Stimulated activated CD8-positive, alpha-beta memory T cell treated with anti-CD3 and anti-CD28 coated beads, Interleukin-12 subunit alpha, Interleukin-12 subunit beta, amount 100 ng/mL, for 24 hours (primary cell): ENCODE results near the gene WNT7B.
A peak's percentile ranks its signal among the peaks of the same experiment; 100 is the strongest.

Source experiments
- DNase-seq: peaks from one replicate; pipeline ENCODE4 v3.0.0-alpha.2; 2020; ENCODE audit errors: extremely low read depth

WNT7B gene

DNA sequence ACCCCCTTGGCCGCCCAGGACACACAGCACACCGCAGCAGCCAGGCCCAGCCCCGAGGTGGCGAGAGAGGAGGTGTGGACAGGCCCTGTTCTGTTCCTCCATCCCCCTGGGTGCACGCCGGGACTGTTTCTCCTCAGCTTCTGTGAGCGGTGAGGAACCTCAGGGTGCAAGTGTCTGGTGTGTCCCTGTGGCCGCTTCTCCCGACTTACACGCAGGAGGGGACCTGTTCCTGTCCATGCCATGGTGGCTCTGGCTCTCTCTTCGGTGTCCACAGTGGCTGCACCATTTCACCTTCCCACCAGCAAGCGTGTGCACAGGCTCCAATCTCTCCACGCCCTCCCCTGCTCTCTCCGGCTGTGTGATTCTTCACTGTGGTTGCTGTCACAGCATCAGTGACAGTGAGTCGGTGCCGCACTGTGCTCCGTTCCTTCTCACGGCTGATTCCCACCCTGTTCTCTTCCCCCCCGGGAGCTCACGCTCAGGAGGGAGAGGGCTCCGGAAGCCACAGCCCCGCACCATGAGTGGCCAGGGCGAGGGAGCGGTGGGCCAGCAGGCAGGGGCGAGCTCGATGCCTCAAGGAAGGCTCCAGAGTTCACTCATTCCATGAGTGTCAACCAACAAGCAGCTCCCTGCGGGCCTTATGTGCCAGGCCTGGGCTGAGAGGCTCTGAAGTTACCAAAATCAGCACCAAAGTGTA lies 18.6 kb upstream of the WNT7B start:
- DNase-seq, result no peak

GRCh38 chr22:45994491-45995404 lies 17.8 kb upstream of the WNT7B start:
- peak; percentile 41 for DNase-seq

GRCh38 chr22:45993841-45994240 lies 16.9 kb upstream of the WNT7B start:
- no peak for DNase-seq

- DNase-seq, result no peak
These were observed 16.3 kb upstream of the WNT7B start for GRCh38 chr22:45993143-45993692.

GRCh38 chr22:45992737-45993136 lies 15.8 kb upstream of the WNT7B start:
- no peak for DNase-seq

DNA sequence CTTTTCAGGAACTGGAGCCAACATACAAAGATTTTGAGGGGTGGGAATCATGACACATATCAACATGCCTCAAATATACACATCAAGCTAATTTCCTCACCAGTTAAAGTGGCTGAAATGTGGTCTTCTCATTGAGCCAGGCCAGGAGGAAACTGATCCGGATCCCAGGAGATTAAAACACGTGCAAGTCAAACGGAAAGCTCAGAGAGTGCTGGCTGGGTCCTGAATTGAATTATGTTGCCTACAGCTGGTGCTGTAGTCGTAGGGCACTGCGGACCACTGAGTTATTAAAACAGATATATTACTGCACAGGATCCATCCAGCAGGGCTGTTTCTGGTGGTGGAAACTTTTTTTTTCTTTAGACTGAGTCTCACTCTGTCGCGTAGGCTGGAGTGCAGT lies 14.1 kb upstream of the WNT7B start:
- no peak for DNase-seq

GRCh38 chr22:45987136-45987861 lies 10.3 kb upstream of the WNT7B start:
- DNase-seq, result no peak

GRCh38 chr22:45984316-45984916 lies 7.5 kb upstream of the WNT7B start:
- no peak for DNase-seq

GRCh38 chr22:45983797-45984196 lies 6.8 kb upstream of the WNT7B start:
- DNase-seq, result no peak

- DNase-seq, result no peak
These were observed 3.8 kb upstream of the WNT7B start for GRCh38 chr22:45980761-45981160.

- no peak for DNase-seq
These were observed 3.3 kb upstream of the WNT7B start for GRCh38 chr22:45980268-45980570.

- no peak for DNase-seq
These were observed 1.3 kb upstream of the WNT7B start for GRCh38 chr22:45978275-45978713.

DNA sequence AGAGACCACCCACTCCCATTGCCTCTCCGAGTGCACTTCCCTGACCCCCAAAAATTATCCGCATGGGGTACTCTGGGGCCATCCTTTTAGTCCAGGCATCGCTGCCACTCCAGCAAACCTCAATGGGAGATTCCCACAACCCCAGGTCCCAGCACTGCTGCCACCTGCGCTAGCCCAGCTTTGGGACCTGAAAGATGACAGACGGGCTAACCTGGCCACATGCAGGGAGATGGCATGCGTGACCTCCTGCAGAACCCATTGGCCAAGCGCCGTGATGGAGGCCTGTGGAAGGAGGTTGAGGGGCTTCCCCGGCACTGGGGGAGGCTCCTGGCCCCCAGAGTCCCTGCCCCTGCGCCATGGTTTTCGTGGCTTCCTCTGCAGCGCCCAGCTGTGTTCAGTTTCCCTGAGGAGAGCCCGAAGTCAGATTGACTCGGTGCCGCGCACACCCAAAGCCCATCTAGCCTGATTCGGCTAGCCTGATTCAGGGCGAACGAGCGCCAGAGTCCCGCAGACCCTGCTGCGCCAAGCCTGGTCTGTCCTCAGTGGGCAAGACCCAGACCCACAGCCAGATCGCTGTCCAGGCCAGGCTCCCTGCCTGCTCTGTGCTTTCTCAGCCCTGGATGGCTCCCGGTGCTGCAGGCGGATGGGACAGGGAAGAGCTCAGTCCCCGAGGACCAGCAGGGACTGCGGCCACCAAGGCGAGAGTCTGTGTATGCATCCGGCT lies 751 bp upstream of the WNT7B start:
- DNase-seq, result no peak

DNA sequence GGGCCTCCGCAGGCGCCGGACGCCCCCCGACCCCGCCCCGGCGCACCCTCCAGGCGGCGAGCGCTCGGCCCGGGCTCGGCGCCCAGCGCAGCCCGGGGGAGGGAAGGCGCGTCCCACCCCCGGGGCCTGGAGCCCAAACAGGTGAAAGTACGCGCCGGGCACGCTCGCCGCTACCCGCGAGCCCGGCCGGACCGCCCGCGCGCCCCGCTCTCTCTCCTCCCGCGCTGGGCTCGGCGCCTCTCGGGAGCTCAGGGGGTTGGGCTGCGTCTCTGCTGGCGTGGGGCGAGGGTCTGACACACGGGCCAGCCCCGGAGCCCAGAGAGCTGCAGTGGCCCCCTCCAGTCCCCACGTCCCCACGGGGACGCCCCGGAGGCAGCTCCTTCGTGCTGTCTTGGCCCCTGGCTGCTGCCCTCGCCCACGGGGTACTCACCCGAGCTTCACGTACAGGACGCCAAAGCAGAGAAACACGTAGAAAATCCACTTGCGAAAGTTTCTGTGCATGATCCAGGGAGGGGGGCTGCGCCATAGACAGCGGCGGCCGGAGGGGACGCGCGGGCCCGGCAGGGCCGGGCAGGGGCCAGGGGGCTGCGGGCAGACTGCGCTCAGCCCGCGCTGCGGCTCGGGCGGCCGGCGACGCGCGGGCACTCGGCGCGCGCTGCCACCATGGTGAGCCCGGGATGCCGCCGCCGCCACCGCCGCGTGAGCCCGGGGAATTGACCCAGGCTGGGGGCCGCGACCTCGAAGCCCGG lies 534 bp downstream of the WNT7B start:
- no peak for DNase-seq

DNA sequence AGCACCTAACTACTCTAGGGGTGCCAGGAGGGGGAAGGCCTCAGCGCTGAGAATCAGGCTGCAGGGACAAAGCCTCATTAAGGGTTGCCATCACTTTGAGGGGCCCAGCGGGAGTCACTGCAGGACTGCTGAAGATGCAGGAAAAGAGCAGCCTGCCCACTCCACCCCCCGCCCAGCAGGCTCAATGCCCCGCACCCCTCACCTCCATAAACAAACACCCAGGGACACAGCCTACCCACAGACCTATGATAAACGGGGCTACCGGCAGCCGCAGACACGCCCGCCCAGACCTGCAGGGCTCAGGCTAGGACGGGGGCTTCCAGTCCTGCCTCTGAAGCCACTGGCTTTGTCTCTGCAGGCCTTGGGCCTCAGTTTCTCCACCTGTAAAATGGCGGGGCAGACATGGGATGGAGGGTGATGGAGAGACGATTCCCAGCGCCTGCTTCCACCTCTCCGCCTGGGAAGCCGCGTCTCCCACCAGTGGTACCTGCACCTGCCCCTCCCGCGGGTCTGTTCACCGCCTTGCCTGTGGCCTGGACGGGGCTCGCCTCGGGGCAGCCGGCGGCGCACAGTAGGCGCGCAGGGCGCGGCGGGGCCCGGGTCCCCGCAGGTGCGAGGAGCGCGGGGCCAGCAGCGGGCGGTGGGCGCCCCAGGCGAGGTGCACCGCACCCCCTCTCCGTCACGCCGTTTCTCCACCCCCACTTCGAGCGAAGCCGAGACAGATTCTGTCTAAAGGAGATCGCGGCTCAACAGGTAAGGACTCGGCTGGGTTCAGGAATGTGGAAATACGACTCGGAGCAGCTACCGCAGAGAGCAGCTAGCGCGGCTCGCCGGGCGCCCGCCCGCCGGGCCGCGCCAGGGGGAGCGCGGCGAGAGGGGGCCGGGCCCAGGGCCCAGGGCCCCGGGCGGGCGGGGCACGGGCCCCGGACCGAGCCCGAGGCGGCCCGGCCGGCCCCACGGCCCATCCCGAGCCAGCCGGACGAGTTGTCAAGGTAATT lies 1.5 kb downstream of the WNT7B start:
- DNase-seq, result no peak

DNA sequence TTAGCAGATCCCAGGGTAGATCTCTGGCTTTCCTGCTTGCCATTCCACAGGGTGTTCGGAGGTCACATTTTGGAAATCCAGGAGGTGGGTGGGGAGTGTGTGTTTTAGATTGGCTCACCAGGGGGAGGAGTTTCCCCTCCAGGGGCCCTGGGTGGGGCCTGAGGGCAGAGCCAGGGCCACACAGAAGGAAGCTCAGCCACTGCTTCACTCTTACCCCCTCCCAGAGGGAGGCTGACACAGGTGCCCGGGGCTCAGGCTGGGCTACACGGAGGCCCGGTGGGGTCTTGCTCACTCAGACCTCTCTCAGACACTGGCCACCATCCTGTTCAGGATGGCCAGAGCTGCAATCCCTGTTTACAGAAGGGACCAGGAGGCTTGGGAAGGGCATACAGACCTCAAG lies 2.5 kb downstream of the WNT7B start:
- DNase-seq, result no peak

DNA sequence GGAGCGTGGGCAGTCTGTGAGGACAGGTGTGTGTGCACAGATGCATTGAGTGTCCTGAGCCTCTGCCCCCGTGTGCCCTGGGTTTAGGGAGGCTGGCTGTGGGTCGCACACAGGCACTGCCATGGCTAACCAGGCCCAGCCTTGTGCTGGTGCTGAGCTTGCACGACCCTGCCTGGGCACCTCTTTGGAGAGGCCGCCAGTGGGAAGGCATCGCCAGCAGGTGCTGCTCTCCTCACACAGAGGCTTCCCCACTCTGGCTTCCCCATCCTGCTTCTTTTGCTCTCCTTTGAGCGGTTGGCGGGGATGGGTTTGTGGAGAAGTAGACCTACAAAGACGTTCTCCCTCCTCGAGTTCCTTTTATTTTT lies 4.1 kb downstream of the WNT7B start:
- DNase-seq, result no peak

DNA sequence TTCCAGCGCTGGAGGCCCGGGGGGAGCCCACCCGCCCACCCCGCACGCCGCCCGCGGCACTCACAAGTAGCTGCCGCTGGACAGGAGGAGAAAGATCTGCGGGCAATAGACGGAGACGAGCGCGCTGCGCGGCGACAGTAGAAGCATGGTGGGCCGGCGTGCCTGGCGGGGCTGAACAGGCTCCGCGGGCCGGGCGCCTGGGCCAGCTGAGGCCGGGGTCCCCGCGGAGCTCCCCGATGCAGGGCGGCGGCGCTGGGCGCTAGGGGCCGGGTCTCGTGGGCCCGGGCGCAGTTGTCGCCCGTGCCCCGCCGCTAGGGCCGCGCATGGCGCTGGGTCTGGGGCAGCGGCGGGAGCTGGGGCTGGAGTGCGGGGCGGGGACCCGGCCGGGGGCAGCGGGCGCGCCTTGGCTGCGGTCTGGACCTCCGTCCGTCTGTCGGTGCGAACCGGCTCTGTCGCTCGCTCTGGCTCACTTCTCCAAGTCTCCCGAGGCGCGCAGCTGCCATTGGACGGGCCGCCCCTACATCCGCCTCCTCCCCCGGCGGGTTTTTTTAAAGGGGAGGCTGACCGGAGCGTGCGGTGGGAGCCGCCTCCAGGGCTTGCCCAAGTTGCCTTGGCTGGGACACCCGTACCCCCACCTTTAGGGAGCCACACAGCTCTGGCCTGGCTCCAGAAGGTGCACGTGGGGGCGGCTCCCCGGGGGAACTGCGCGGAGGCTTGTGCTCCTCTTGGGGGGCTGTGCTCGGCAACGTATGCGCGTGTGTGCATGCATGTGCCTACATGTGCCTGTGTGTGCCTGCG lies 4.7 kb downstream of the WNT7B start:
- no peak for DNase-seq
